ENCODE measurements around the gene TBC1D17. TPM values are rescaled to one million over a fixed set of nuclear protein-coding genes. Genes with fewer than 3 reads are reported as not detected.

The TBC1D17 gene
- polyA plus RNA-seq, 3 donors = 3.1 to 48.2 (median 4.5) TPM

DNA sequence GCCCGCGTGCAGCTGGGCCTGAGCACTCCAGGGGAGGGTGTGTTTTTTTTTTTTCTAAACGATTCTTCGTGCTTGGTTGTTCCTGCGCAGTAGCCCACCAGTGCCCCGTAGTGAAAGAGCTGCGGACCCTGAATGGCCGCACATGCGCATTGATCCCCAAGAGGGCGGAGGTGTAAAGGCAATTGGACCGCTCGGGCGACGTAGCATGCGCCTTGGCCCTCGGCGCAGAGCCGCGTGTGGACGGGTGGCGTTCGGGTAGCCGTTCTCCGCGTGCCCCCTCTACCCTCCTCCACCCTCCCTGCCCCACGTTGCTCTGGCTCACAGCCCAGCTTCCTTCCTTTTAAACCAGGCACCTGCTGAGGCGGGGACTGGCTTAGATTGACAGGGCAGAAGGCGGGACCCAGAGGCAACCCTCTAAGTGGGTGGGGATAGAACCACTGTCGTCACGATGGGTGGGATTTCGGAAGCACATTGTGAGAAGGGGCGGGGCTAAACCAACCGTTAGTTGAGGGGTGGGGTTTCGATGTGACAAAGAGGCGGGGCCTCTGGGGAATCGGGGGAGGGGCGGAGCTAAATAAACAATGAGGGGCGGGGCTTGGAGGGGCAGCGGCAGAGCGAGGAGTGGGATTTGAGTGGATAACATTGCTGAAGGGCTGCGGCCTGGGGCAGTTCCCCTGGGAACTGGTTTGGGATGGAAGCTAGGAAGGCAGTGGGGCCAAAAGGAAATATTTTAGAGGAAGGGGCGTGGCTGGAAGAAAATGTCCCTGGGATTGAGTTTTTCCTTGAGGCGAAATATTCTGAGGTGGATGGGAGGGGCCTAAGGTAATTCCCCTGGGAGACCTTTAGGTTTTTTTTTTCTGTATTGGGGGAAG, 52.3 kb downstream of the TBC1D17 start:
- peak overlapping the region; percentile 90 to 97 for H3K4me3 Mint-ChIP-seq
- intact Hi-C loops (cut with micrococcal nuclease) = loop anchor here (2.0 to 5.0 kb wide), 2 partner anchors 43 to 53 kb away; partner anchors contain the start of genes AKT1S1 (in 1 of the 2) and TBC1D17 (in 1 of the 2)
- H3K36me3 ChIP-seq (replicated peaks in 1 of 2; ENCODE audit: control insufficient read depth in 1 of 2, insufficient read depth in 2 of 2, low read length in 2 of 2) = peaks cover 20 to 46% of the 10 kb centered on the region in 2 donors
- peak; percentile 88 to 96 (median 96) for DNase-seq
- H3K9me3 Mint-ChIP-seq = peaks cover 0 to 4% (median 0%) of the 10 kb centered on the region in 7 donors
- no peaks in the 10 kb centered on the region for H3K27me3 ChIP-seq (ENCODE audit: control insufficient read depth in 2 of 2, insufficient read depth in 2 of 2, low read length in 2 of 2)
- peak overlapping the region; percentile 84 for H3K9ac ChIP-seq (ENCODE audit: insufficient read depth, low read length, poor library complexity, severe bottlenecking)
- peaks cover 33 to 49% of the 10 kb centered on the region in 2 donors for H3K4me1 ChIP-seq (ENCODE audit: control insufficient read depth in 1 of 2, insufficient read depth in 2 of 2, low read length in 2 of 2)
- peaks cover 67% of the 10 kb centered on the region for H4K20me1 ChIP-seq (ENCODE audit: insufficient read depth, low read length)
- H3K4me2 ChIP-seq (replicated peaks; ENCODE audit: extremely low read depth, low read length, poor library complexity, severe bottlenecking) = peak overlapping the region; percentile 89
- peak overlapping the region; percentile 88 to 95 for H3K27ac ChIP-seq (ENCODE audit: low read depth in 1 of 2, low read length in 2 of 2)
- H2AFZ ChIP-seq (ENCODE audit: insufficient read depth, low read depth, low read length, poor library complexity, severe bottlenecking) = peak overlapping the region; percentile 85
- H3K27ac Mint-ChIP-seq = peak overlapping the region; percentile 96 to 100 (median 97)
- H3K4me3 ChIP-seq (replicated peaks in 1 of 3; ENCODE audit: low read depth in 2 of 3, low read length in 3 of 3) = peak overlapping the region; percentile 82 to 91 (median 83)
- H3K27me3 Mint-ChIP-seq (ENCODE audit: low read depth in 3 of 3) = peaks cover 0 to 6% (median 5%) of the 10 kb centered on the region in 3 donors
- TF ChIP-seq, protein P1, sequence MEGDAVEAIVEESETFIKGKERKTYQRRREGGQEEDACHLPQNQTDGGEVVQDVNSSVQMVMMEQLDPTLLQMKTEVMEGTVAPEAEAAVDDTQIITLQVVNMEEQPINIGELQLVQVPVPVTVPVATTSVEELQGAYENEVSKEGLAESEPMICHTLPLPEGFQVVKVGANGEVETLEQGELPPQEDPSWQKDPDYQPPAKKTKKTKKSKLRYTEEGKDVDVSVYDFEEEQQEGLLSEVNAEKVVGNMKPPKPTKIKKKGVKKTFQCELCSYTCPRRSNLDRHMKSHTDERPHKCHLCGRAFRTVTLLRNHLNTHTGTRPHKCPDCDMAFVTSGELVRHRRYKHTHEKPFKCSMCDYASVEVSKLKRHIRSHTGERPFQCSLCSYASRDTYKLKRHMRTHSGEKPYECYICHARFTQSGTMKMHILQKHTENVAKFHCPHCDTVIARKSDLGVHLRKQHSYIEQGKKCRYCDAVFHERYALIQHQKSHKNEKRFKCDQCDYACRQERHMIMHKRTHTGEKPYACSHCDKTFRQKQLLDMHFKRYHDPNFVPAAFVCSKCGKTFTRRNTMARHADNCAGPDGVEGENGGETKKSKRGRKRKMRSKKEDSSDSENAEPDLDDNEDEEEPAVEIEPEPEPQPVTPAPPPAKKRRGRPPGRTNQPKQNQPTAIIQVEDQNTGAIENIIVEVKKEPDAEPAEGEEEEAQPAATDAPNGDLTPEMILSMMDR (IDR thresholded peaks at IDR 0.05) = no peak
- H3K36me3 Mint-ChIP-seq = peaks cover 37 to 43% of the 10 kb centered on the region in 2 donors
- H3K9me3 ChIP-seq (replicated peaks in 1 of 2; ENCODE audit: control insufficient read depth in 1 of 2, insufficient read depth in 1 of 2, low read length in 2 of 2) = no peaks in the 10 kb centered on the region
- peaks cover 45% of the 10 kb centered on the region for H3K4me1 Mint-ChIP-seq
- 6% methylated on average over 40 of the region's 43 CpGs for WGBS (ENCODE audit: insufficient coverage)
- H3K79me2 ChIP-seq (ENCODE audit: insufficient read depth, low read length) = peaks cover 32% of the 10 kb centered on the region

GRCh38 chr19:49930483-49931011, 53.0 kb downstream of the TBC1D17 start:
- peaks cover 17 to 39% of the 10 kb centered on the region in 2 donors for H3K36me3 ChIP-seq (replicated peaks in 1 of 2; ENCODE audit: control insufficient read depth in 1 of 2, insufficient read depth in 2 of 2, low read length in 2 of 2)
- H3K79me2 ChIP-seq (ENCODE audit: insufficient read depth, low read length) = peaks cover 25% of the 10 kb centered on the region
- Mint-ChIP-seq H3K4me3 (peak overlapping the region; percentile 90 to 97), H3K9me3 (peaks cover 0 to 4% (median 0%) of the 10 kb centered on the region in 7 donors), H3K27ac (peak overlapping the region in 6 of 7 donors; percentile 96 to 100 (median 97)), H3K27me3 (ENCODE audit: low read depth in 3 of 3) (peaks cover 2 to 9% (median 9%) of the 10 kb centered on the region in 3 donors), H3K36me3 (peaks cover 33 to 36% of the 10 kb centered on the region in 2 donors), H3K4me1 (peaks cover 42% of the 10 kb centered on the region)
- H4K20me1 ChIP-seq (ENCODE audit: insufficient read depth, low read length) = peaks cover 60% of the 10 kb centered on the region
- H3K4me3 ChIP-seq (replicated peaks in 1 of 3; ENCODE audit: low read depth in 2 of 3, low read length in 3 of 3) = peak overlapping the region in 1 of 3 experiments; percentile 91
- H3K27me3 ChIP-seq (ENCODE audit: control insufficient read depth in 2 of 2, insufficient read depth in 2 of 2, low read length in 2 of 2) = no peaks in the 10 kb centered on the region
- no peak overlapping the region for H2AFZ ChIP-seq (ENCODE audit: insufficient read depth, low read depth, low read length, poor library complexity, severe bottlenecking)
- H3K9ac ChIP-seq (ENCODE audit: insufficient read depth, low read length, poor library complexity, severe bottlenecking) = no peak overlapping the region
- peaks cover 33 to 49% of the 10 kb centered on the region in 2 donors for H3K4me1 ChIP-seq (ENCODE audit: control insufficient read depth in 1 of 2, insufficient read depth in 2 of 2, low read length in 2 of 2)
- intact Hi-C loops (cut with micrococcal nuclease) = no loop called here
- peak in 2 of 3 donors; percentile 43 to 49 for DNase-seq
- 72% methylated on average over 12 of the region's 15 CpGs for WGBS (ENCODE audit: insufficient coverage)
- H3K9me3 ChIP-seq (replicated peaks in 1 of 2; ENCODE audit: control insufficient read depth in 1 of 2, insufficient read depth in 1 of 2, low read length in 2 of 2) = no peaks in the 10 kb centered on the region
- TF ChIP-seq, protein P1 (IDR thresholded peaks at IDR 0.05) = no peak
- peak overlapping the region in 1 of 2 donors; percentile 88 for H3K27ac ChIP-seq (ENCODE audit: low read depth in 1 of 2, low read length in 2 of 2)
- H3K4me2 ChIP-seq (replicated peaks; ENCODE audit: extremely low read depth, low read length, poor library complexity, severe bottlenecking) = peak overlapping the region; percentile 89
